Measurements from ENCODE around the gene MRPL1. TPM values are rescaled to one million over a fixed set of nuclear protein-coding genes. Genes with fewer than 3 reads are reported as not detected.

The MRPL1 gene
- total and polyA plus RNA-seq, 2 experiments from 2014 or later = 21.5 to 21.7 TPM

DNA sequence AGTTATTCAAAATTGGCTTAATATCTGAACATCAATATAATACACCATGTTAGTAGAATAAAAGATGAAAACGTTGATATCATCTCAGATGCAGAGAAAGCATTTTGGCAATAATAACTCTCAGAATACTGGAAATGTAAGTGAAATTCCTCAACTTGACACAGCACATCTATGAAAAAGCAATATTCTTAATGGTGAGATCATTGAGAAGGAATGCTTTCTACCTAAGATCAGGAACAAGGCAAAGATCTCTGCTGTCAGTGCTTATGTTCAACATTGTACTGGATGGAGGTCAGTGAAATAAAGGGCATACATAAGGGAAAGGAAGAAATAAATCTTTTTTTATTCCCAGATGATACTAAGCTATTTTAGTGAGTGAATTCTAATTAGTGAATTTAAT lies 40.6 kb downstream of the MRPL1 start:
- Histone ChIP-seq H4K20me1 (ENCODE audit: insufficient read depth) (no peaks in the 10 kb centered on the region), H2AFZ (no peak overlapping the region), H3K9me2 (ENCODE audit: insufficient read depth) (no peaks in the 10 kb centered on the region), H3K4me3 (no peak overlapping the region), H3F3A (ENCODE audit: insufficient read depth) (no peaks in the 10 kb centered on the region), H3K27ac (no peak overlapping the region), H3K79me2 (ENCODE audit: insufficient read depth) (no peaks in the 10 kb centered on the region), H3K4me2 (ENCODE audit: unreplicated experiment) (no peak overlapping the region), H3K9ac (no peak overlapping the region), H3K4me1 (ENCODE audit: insufficient read depth) (no peaks in the 10 kb centered on the region), H3K36me3 (ENCODE audit: low read depth) (peaks cover 14% of the 10 kb centered on the region; the same call in 1 of the 2 replicates), H3K27me3 (replicated peaks; ENCODE audit: insufficient read depth) (no peaks in the 10 kb centered on the region), H3K9me3 (ENCODE audit: low read depth) (no peaks in the 10 kb centered on the region)
- 95 to 96% methylated on average over 1 of the region's 1 CpG for WGBS, 2 experiments (ENCODE audit: low coverage in 1 of 2, low lambda C conversion rate in 2 of 2, missing lambda C conversion rate in 2 of 2)
- in situ Hi-C loops (cut with MboI) = no loop called here
- TF ChIP-seq EZH2 (IDR thresholded peaks at IDR 0.05; ENCODE audit: insufficient read depth, poor library complexity, severe bottlenecking) (no peak), EZH2phosphoT487 (IDR thresholded peaks at IDR 0.05; ENCODE audit: insufficient read depth, low read depth) (no peak)
- no peak for DNase-seq

DNA sequence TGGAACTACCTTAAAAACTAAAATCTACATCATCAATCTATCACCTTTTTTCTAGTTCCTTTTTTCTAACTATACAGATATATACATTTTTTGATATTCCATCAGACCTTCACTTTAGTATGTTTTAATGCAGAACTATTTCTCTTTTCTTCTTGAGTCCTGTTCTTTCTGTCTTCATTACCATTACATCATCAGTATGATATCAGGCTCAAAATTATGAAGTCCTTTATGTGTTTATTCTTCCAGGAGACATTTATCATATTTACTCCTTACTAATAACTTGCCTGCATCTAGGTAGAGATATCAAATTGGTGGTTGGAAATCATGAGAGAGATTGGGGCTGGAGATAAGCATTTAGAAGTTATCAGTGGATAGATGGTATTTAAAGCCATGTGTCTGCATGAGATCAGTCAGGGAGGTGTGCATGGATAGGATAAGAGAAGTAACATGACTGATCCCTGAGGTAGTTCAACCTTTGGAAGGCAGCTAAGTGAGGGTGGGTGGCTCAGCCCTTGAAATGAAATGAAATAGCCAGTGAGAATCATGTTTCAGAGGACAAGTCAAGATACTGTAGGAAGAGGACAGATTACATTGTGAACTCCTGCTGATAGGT lies 43.1 kb downstream of the MRPL1 start:
- no peaks in the 10 kb centered on the region for H3K27me3 ChIP-seq (replicated peaks; ENCODE audit: insufficient read depth)
- peaks cover 1% of the 10 kb centered on the region; the same call in 1 of the 2 replicates for H3K4me1 ChIP-seq (ENCODE audit: insufficient read depth)
- H2AFZ ChIP-seq = no peak overlapping the region
- peaks cover 5% of the 10 kb centered on the region; the same call in 1 of the 2 replicates for H3F3A ChIP-seq (ENCODE audit: insufficient read depth)
- no peaks in the 10 kb centered on the region for H4K20me1 ChIP-seq (ENCODE audit: insufficient read depth)
- H3K4me2 ChIP-seq (ENCODE audit: unreplicated experiment) = no peak overlapping the region
- in situ Hi-C loops (cut with MboI) = no loop called here
- no peaks in the 10 kb centered on the region for H3K9me2 ChIP-seq (ENCODE audit: insufficient read depth)
- 0 out of 2 replicates have a peak, but pooled peaks cover 7% of the 10 kb centered on the region for H3K36me3 ChIP-seq (ENCODE audit: low read depth)
- no peak overlapping the region for H3K9ac ChIP-seq
- no peaks in the 10 kb centered on the region for H3K9me3 ChIP-seq (ENCODE audit: low read depth)
- DNase-seq = no peak
- TF ChIP-seq EZH2phosphoT487 (IDR thresholded peaks at IDR 0.05; ENCODE audit: insufficient read depth, low read depth) = no peak
- no peak for TF ChIP-seq EZH2 (IDR thresholded peaks at IDR 0.05; ENCODE audit: insufficient read depth, poor library complexity, severe bottlenecking)
- no peaks in the 10 kb centered on the region for H3K79me2 ChIP-seq (ENCODE audit: insufficient read depth)
- H3K27ac ChIP-seq = no peak overlapping the region
- H3K4me3 ChIP-seq = no peak overlapping the region

DNA sequence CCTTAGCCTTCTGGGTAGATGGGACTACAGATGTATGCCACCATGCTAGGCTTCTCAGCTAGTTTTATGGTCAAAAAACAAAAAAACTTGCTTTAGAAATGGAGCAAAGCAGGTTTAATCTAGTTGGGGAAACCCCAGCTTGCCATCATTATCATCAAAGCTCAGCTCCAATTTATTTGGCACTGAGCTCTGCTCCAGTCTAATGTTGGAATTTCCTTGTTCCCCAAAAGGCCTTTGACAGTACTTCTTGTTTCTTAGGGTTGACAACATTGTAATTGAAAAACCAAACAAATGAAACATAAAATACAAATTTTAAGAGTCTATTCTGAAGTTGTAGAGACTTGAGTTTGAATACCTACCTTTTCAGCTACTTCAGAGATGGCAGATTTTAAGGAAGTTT lies 48.0 kb downstream of the MRPL1 start:
- no peak overlapping the region for H2AFZ ChIP-seq
- no peak overlapping the region for H3K27ac ChIP-seq
- TF ChIP-seq EZH2phosphoT487 (IDR thresholded peaks at IDR 0.05; ENCODE audit: insufficient read depth, low read depth) (no peak), EZH2 (IDR thresholded peaks at IDR 0.05; ENCODE audit: insufficient read depth, poor library complexity, severe bottlenecking) (no peak)
- H3F3A ChIP-seq (ENCODE audit: insufficient read depth) = peaks cover 21% of the 10 kb centered on the region
- H3K4me1 ChIP-seq (ENCODE audit: insufficient read depth) = peaks cover 5% of the 10 kb centered on the region; the same call in 1 of the 2 replicates
- H4K20me1 ChIP-seq (ENCODE audit: insufficient read depth) = no peaks in the 10 kb centered on the region
- H3K9me3 ChIP-seq (ENCODE audit: low read depth) = no peaks in the 10 kb centered on the region
- no peaks in the 10 kb centered on the region for H3K27me3 ChIP-seq (replicated peaks; ENCODE audit: insufficient read depth)
- no peak overlapping the region for H3K4me2 ChIP-seq (ENCODE audit: unreplicated experiment)
- peaks cover 10% of the 10 kb centered on the region; the same call in 1 of the 2 replicates for H3K36me3 ChIP-seq (ENCODE audit: low read depth)
- in situ Hi-C loops (cut with MboI) = no loop called here
- H3K9me2 ChIP-seq (ENCODE audit: insufficient read depth) = no peaks in the 10 kb centered on the region
- H3K79me2 ChIP-seq (ENCODE audit: insufficient read depth) = no peaks in the 10 kb centered on the region
- H3K9ac ChIP-seq = no peak overlapping the region
- H3K4me3 ChIP-seq = no peak overlapping the region
- DNase-seq = no peak

DNA sequence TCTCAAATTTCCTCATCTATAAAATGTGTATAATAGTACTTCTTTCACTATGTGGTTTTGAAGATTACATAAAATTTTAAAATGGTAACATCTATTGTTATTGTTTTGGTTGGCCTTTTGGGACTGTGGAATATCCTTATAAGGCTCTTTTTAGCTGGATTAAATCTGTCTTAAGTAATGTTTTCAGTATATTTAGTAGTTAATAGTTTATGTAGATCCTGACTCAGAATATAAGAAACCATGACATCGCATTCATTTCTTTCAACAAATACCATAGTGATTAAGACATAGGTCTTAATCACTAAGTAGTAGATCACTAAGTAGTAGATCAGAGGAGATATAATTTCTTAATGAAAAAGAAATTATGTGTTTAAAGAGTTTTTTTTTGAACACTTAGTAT lies 48.5 kb downstream of the MRPL1 start:
- Histone ChIP-seq H2AFZ (no peak overlapping the region), H3K9me3 (ENCODE audit: low read depth) (no peaks in the 10 kb centered on the region), H3K36me3 (ENCODE audit: low read depth) (peaks cover 10% of the 10 kb centered on the region; the same call in 1 of the 2 replicates), H3K9ac (no peak overlapping the region), H3K27ac (no peak overlapping the region), H3K27me3 (replicated peaks; ENCODE audit: insufficient read depth) (no peaks in the 10 kb centered on the region), H3K4me3 (no peak overlapping the region), H3K4me1 (ENCODE audit: insufficient read depth) (peaks cover 5% of the 10 kb centered on the region; the same call in 1 of the 2 replicates), H4K20me1 (ENCODE audit: insufficient read depth) (no peaks in the 10 kb centered on the region), H3K79me2 (ENCODE audit: insufficient read depth) (no peaks in the 10 kb centered on the region), H3K9me2 (ENCODE audit: insufficient read depth) (no peaks in the 10 kb centered on the region), H3K4me2 (ENCODE audit: unreplicated experiment) (no peak overlapping the region), H3F3A (ENCODE audit: insufficient read depth) (peaks cover 21% of the 10 kb centered on the region)
- DNase-seq = peak; percentile 28
- WGBS, 2 experiments (ENCODE audit: low coverage in 1 of 2, low lambda C conversion rate in 2 of 2, missing lambda C conversion rate in 2 of 2) = 47 to 59% methylated on average over 1 of the region's 1 CpG
- TF ChIP-seq EZH2phosphoT487 (IDR thresholded peaks at IDR 0.05; ENCODE audit: insufficient read depth, low read depth) (no peak), EZH2 (IDR thresholded peaks at IDR 0.05; ENCODE audit: insufficient read depth, poor library complexity, severe bottlenecking) (no peak)
- in situ Hi-C loops (cut with MboI) = no loop called here
